Epithelial cell of esophagus (primary cell): ENCODE results near the gene DMXL2.

Source experiments
- DNase-seq: peaks from one replicate; pipeline ENCODE4 v3.0.0; 2010; ENCODE audit warnings: low read depth
- H3K4me3 ChIP-seq: 2 replicates; pipeline ENCODE4 v1.5.1; 2011; ENCODE audit warnings: mild to moderate bottlenecking, low read length, control low read depth
- CTCF ChIP-seq: IDR thresholded peaks from 2 replicates; pipeline ENCODE4 v1.5.1; 2011; ENCODE audit warnings: low read depth, mild to moderate bottlenecking, low read length, control low read depth, inconsistent platforms; ENCODE audit not compliant: insufficient read depth; ENCODE audit errors: missing control alignments

Gene DMXL2

GRCh38 chr15:51497806-51498205 lies 124.8 kb downstream of the DMXL2 start:
- no peak for DNase-seq
- H3K4me3 ChIP-seq = no peak overlapping the region
- no peak for TF ChIP-seq CTCF

GRCh38 chr15:51496246-51496645 lies 126.3 kb downstream of the DMXL2 start:
- no peak overlapping the region for H3K4me3 ChIP-seq
- DNase-seq = no peak
- TF ChIP-seq CTCF = no peak

- no peak overlapping the region for H3K4me3 ChIP-seq
- peak; percentile 53 for DNase-seq
- TF ChIP-seq CTCF = no peak
Measured at GRCh38 chr15:51494411-51495314, 127.9 kb downstream of the DMXL2 start.

GRCh38 chr15:51493892-51494291 lies 128.7 kb downstream of the DMXL2 start:
- H3K4me3 ChIP-seq = no peak overlapping the region
- DNase-seq = no peak
- no peak for TF ChIP-seq CTCF

GRCh38 chr15:51492528-51492927 lies 130.0 kb downstream of the DMXL2 start:
- TF ChIP-seq CTCF = no peak
- no peak overlapping the region for H3K4me3 ChIP-seq
- no peak for DNase-seq

GRCh38 chr15:51491941-51492340 lies 130.6 kb downstream of the DMXL2 start:
- no peak for TF ChIP-seq CTCF
- DNase-seq = no peak
- H3K4me3 ChIP-seq = no peak overlapping the region

- no peak for TF ChIP-seq CTCF
- no peak for DNase-seq
- H3K4me3 ChIP-seq = no peak overlapping the region
Measured at GRCh38 chr15:51484781-51485180, 137.8 kb downstream of the DMXL2 start.
